HCT116 (cell line): ENCODE data around the gene USP48. TPM values are rescaled to one million over a fixed set of nuclear protein-coding genes. Genes with fewer than 3 reads are reported as not detected.

ENCODE experiments used
- ATAC-seq: fragments of 200-7000 bp; cut with Tn5 transposase; 2 replicates; pipeline ENCODE4 v1.9.1; 2020; ENCODE audit warnings: mild to moderate bottlenecking, moderate library complexity
- BruUV-seq: library from RNA; stranded (reverse); fragments of 400-500 nt; replicated peaks from 2 replicates; lab custom pipeline; 2021; lab: Mats Ljungman, UMichigan
- CTCF ChIA-PET: fragments of 300-600 bp; sonication (Branson Sonifier 250); formaldehyde crosslinking; loops from one replicate; lab custom pipeline; 2021; ENCODE audit warnings: antibody characterized with exemption; lab: Charles Lee
- POLR2A ChIA-PET: fragments of 300-600, 350-600 bp; sonication (Branson Sonifier 250); formaldehyde crosslinking; loops from one replicate; lab custom pipeline; 2021; ENCODE audit warnings: antibody characterized with exemption; lab: Charles Lee
- RAD21 ChIA-PET, 2 experiments: fragments of 300-600 bp; sonication (Branson Sonifier 250); formaldehyde crosslinking; loops; one replicate each; lab custom pipeline; 2023; ENCODE audit warnings: low total read pairs in 2 of 2; ENCODE audit not compliant: uncharacterized antibody in 2 of 2, unreplicated experiment in 2 of 2, low non-redundant PET in 1 of 2; lab: Charles Lee
- DNase-seq: peaks from one replicate; pipeline ENCODE4 v3.0.0-alpha.2; 2010; ENCODE audit warnings: low read depth, low spot score
- H2AFZ ChIP-seq: fragments of 200-600 bp; shearing (Covaris generic), sonication (generic); 2 replicates; pipeline ENCODE4 v1.6.1; 2017; ENCODE audit warnings: low read depth, mixed run types, mixed read lengths, antibody characterized with exemption, low read length; ENCODE audit not compliant: poor library complexity, severe bottlenecking
- H3K27ac ChIP-seq: 2 replicates; pipeline ENCODE4 v1.5.1; 2012; ENCODE audit warnings: low read depth, low read length
- H3K27me3 ChIP-seq: fragments of 200-600 bp; sonication (generic); 2 replicates; pipeline ENCODE4 v1.6.1; 2016; ENCODE audit warnings: mixed run types, low read length, mixed read lengths; ENCODE audit not compliant: insufficient read depth
- H3K36me3 ChIP-seq, 2 experiments: fragments of 200-500 bp in 1 of 2; fragments of 200-600 bp in 1 of 2; sonication (Bioruptor generic) in 1 of 2; sonication (generic) in 1 of 2; 2 replicates each; pipeline versions ENCODE4 v1.5.1 to v1.6.1; 2014 to 2016; ENCODE audit warnings: low read length in 2 of 2, inconsistent platforms in 1 of 2, mixed read lengths in 1 of 2, mixed run types in 1 of 2; ENCODE audit not compliant: insufficient read depth in 2 of 2, control insufficient read depth in 1 of 2
- H3K4me1 ChIP-seq, 2 experiments: fragments of 200-600 bp in 1 of 2; sonication (generic) in 1 of 2; 2 replicates each; pipeline versions ENCODE4 v1.5.1 to v1.6.1; 2012 to 2017; ENCODE audit warnings: low read length in 2 of 2, inconsistent platforms in 1 of 2, mild to moderate bottlenecking in 1 of 2, mixed read lengths in 1 of 2, mixed run types in 1 of 2, moderate library complexity in 1 of 2; ENCODE audit not compliant: insufficient read depth in 2 of 2, control insufficient read depth in 1 of 2
- H3K4me2 ChIP-seq: fragments of 200-600 bp; sonication (generic); 2 replicates; pipeline ENCODE4 v1.6.1; 2017; ENCODE audit warnings: mixed run types, low read length, mixed read lengths
- H3K4me3 ChIP-seq, 2 experiments: fragments of 200-600 bp in 1 of 2; sonication (generic) in 1 of 2; replicated peaks in 1 of 2; 2 replicates each; pipeline ENCODE4 v1.5.1; 2011 to 2016; ENCODE audit warnings: low read length in 2 of 2, control low read depth in 1 of 2, low read depth in 1 of 2, mild to moderate bottlenecking in 1 of 2, mixed read lengths in 1 of 2, mixed run types in 1 of 2
- H3K79me2 ChIP-seq: fragments of 200-600 bp; sonication (generic); 2 replicates; pipeline ENCODE4 v1.6.1; 2017; ENCODE audit warnings: mild to moderate bottlenecking, mixed run types, low read length, moderate library complexity, mixed read lengths; ENCODE audit not compliant: insufficient read depth
- H3K9ac ChIP-seq: fragments of 200-600 bp; sonication (generic); 2 replicates; pipeline ENCODE4 v1.6.1; 2016; ENCODE audit warnings: low read length, mixed read lengths
- H3K9me2 ChIP-seq: fragments of 200-600 bp; sonication (generic), shearing (Covaris generic); 2 replicates; pipeline ENCODE4 v1.6.1; 2017; ENCODE audit warnings: mixed run types, mild to moderate bottlenecking, moderate library complexity; ENCODE audit not compliant: insufficient read depth
- H3K9me3 ChIP-seq, 2 experiments: fragments of 200-500 bp in 1 of 2; fragments of 200-600 bp in 1 of 2; sonication (Bioruptor generic) in 1 of 2; sonication (generic) in 1 of 2; 2 replicates each; pipeline ENCODE4 v1.6.1; 2014 to 2017; ENCODE audit warnings: low read length in 2 of 2, mixed read lengths in 2 of 2, inconsistent platforms in 1 of 2, low read depth in 1 of 2, mild to moderate bottlenecking in 1 of 2, mixed run types in 1 of 2, moderate library complexity in 1 of 2; ENCODE audit not compliant: control insufficient read depth in 1 of 2, insufficient read depth in 1 of 2
- H4K20me1 ChIP-seq: fragments of 200-600 bp; sonication (generic), shearing (Covaris generic); 2 replicates; pipeline ENCODE4 v1.6.1; 2017; ENCODE audit warnings: mixed run types, mild to moderate bottlenecking, moderate library complexity; ENCODE audit not compliant: insufficient read depth
- CBX3 ChIP-seq: IDR thresholded peaks from 2 replicates; pipeline ENCODE4 v1.6.1; 2012; ENCODE audit warnings: low read depth
- CEBPB ChIP-seq: IDR thresholded peaks from 2 replicates; pipeline ENCODE4 v1.6.1; 2012; ENCODE audit warnings: low read depth
- EGR1 ChIP-seq: IDR thresholded peaks from 2 replicates; pipeline ENCODE4 v1.6.1; 2012; ENCODE audit warnings: low read depth
- ELF1 ChIP-seq: IDR thresholded peaks from 2 replicates; pipeline ENCODE4 v1.6.1; 2012; ENCODE audit warnings: low read depth, borderline replicate concordance
- EZH2 ChIP-seq: fragments of 200-600 bp; sonication (generic); IDR thresholded peaks from 2 replicates; pipeline ENCODE4 v1.6.1; 2017; ENCODE audit warnings: antibody characterized with exemption, mixed run types
- EZH2phosphoT487 ChIP-seq: fragments of 200-600 bp; IDR thresholded peaks from 2 replicates; pipeline ENCODE4 v1.6.1; 2018; ENCODE audit warnings: antibody characterized with exemption, borderline replicate concordance
- FOSL1 ChIP-seq: IDR thresholded peaks from 2 replicates; pipeline ENCODE4 v1.6.1; 2012; ENCODE audit warnings: low read depth
- POLR2A ChIP-seq: IDR thresholded peaks from 2 replicates; pipeline ENCODE4 v1.7.0; 2011; ENCODE audit warnings: borderline replicate concordance; ENCODE audit not compliant: insufficient read depth, insufficient read length; ENCODE audit errors: extremely low read depth
- RAD21 ChIP-seq: IDR thresholded peaks from 2 replicates; pipeline ENCODE4 v1.6.1; 2012; ENCODE audit warnings: low read depth, mild to moderate bottlenecking
- SIN3A ChIP-seq: IDR thresholded peaks from 2 replicates; pipeline ENCODE4 v1.6.1; 2012; ENCODE audit warnings: low read depth
- SP1 ChIP-seq: IDR thresholded peaks from 2 replicates; pipeline ENCODE4 v1.6.1; 2012; ENCODE audit warnings: low read depth
- TCF7L2 ChIP-seq: IDR thresholded peaks from 2 replicates; pipeline ENCODE4 v1.7.0; 2011; ENCODE audit warnings: borderline replicate concordance, inconsistent platforms; ENCODE audit not compliant: insufficient read depth, insufficient read length; ENCODE audit errors: extremely low read depth
- YY1 ChIP-seq: IDR thresholded peaks from 2 replicates; pipeline ENCODE4 v1.6.1; 2011; ENCODE audit warnings: low read length, low read depth, moderate library complexity, mild to moderate bottlenecking; ENCODE audit not compliant: insufficient replicate concordance; ENCODE audit errors: extremely low read depth
- ZFX ChIP-seq: fragments of 450-650 bp; IDR thresholded peaks from 2 replicates; pipeline ENCODE4 v1.6.1; 2017
- ZNF274 ChIP-seq: fragments of 200-500 bp; sonication (Bioruptor generic); IDR thresholded peaks from 2 replicates; pipeline ENCODE4 v1.6.1; 2014; ENCODE audit warnings: mild to moderate bottlenecking, low read depth, low read length, inconsistent platforms
- intact Hi-C: fragments of 100-400 bp; cut with micrococcal nuclease; formaldehyde crosslinking; loops from 2 replicates; pipeline ENCODE4 v1.10.0; 2022
- total RNA-seq: library from RNA; stranded (reverse); gene quantifications from one replicate; pipeline ENCODE4 v1.2.1, GENCODE V29; 2021; ENCODE audit not compliant: unreplicated experiment
- TF ChIP-seq, protein P1 (sequence below): IDR thresholded peaks from 2 replicates; pipeline ENCODE4 v1.6.1; 2012
- TF ChIP-seq, protein P2 (sequence below): IDR thresholded peaks from 2 replicates; pipeline ENCODE4 v1.6.1; 2012

Gene USP48
- total RNA-seq, 1 experiment from 2014 or later: 54.8 TPM

DNA sequence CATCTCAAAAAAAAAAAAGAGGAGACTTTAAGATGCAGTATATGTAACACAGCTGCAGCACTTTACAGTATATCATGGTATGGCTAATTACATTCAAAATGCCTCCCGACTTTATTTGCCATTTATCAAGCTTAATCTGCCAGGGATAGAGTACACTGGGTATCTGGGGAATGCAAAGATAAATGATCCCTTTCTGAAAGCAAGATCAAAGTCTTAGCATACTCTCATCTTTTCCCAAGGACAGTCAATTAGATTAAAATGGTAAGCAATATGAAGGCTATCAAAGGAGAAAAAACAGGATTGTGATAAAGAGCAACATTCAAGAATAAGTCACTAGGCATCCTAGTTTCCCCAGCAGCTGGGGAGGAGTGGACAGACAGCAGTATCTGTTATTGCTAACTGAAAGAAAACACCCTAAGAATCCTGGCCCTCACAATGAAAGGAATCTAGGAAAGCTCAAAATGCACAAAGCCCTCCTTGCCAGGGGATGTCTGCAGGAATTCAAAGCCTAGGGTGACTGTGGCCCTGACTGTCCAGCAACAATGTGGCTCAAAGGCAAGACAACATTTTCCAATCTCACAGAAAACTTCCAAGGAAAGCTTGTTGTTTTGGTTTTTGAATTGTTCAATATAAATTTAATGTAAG is 57.1 kb downstream of the USP48 start (continued):
- TF ChIP-seq EGR1 (no peak), ZFX (no peak), SP1 (no peak), ELF1 (no peak), FOSL1 (no peak)
- TF ChIP-seq, protein P1, sequence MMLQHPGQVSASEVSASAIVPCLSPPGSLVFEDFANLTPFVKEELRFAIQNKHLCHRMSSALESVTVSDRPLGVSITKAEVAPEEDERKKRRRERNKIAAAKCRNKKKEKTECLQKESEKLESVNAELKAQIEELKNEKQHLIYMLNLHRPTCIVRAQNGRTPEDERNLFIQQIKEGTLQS: no peak
- TF ChIP-seq, all 23 proteins: peak for 0

DNA sequence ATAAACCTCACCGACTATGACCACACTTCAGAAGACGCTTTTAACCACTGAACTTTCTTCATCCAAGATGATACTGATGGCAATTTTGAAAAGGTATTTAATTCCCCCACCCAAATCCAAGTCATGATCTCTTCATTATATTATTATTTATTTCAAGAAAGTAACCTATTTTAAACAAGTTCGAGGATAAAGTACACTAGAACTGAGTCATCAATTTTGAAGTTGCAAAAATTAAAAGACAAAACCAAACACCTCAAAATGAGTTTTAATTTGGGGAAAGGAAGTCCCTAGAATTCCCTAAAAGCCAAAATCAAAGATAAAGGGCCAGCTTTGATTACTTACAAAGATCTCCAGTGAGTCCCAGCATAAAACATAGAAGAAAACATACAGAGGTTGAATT is 58.4 kb downstream of the USP48 start:
- intact Hi-C loops: no loop called here
- Histone ChIP-seq H3K4me3 (no peak overlapping the region), H3K4me1 (no peaks in the 10 kb centered on the region), H3K36me3 (peaks cover 3 to 12% of the 10 kb centered on the region in 2 experiments; a peak in 3 of 4 replicates), H3K27me3 (no peaks in the 10 kb centered on the region), H3K9me3 (no peaks in the 10 kb centered on the region), H4K20me1 (0 out of 2 replicates have a peak, but pooled peaks cover 4% of the 10 kb centered on the region), H3K4me2 (no peak overlapping the region), H3K79me2 (no peaks in the 10 kb centered on the region), H3K9me2 (no peaks in the 10 kb centered on the region), H3K9ac (no peak overlapping the region), H3K27ac (no peak overlapping the region), H2AFZ (no peak overlapping the region)
- no peak for DNase-seq
- ChIA-PET CTCF (no interaction called here), RAD21 (no interaction called here), POLR2A (no interaction called here)
- ATAC-seq: no peak
- no TSS peak for BruUV-seq
- TF ChIP-seq POLR2A (no peak), FOSL1 (no peak)
- TF ChIP-seq, protein P2, sequence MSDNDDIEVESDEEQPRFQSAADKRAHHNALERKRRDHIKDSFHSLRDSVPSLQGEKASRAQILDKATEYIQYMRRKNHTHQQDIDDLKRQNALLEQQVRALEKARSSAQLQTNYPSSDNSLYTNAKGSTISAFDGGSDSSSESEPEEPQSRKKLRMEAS: no peak

DNA sequence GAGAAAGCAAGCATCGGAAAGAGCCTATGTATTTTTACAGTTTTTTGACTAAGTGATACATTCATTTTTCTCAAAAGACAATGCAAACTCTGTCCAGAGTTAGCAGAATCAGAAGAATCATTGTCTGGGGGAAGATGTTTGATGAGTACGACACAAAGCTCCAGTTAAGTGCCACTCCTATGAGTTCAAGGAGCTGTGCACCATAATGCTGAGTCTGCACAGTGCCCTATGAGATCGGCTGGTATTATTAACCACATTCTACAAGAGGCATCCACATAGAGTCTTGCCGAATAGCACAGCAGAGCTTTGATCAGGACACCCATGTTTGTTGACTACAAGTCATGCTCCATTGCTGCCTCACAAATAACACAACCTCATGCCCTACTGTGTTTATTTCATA is 58.9 kb downstream of the USP48 start:
- H3K9me2 ChIP-seq: no peaks in the 10 kb centered on the region
- BruUV-seq: no TSS peak
- no peaks in the 10 kb centered on the region for H3K79me2 ChIP-seq
- ChIA-PET RAD21 (no interaction called here), POLR2A (no interaction called here), CTCF (no interaction called here)
- no peak overlapping the region for H3K9ac ChIP-seq
- H3K4me2 ChIP-seq: no peak overlapping the region
- no peak overlapping the region for H2AFZ ChIP-seq
- peaks cover 6 to 12% of the 10 kb centered on the region in 2 experiments; a peak in 3 of 4 replicates for H3K36me3 ChIP-seq
- H4K20me1 ChIP-seq: 0 out of 2 replicates have a peak, but pooled peaks cover 4% of the 10 kb centered on the region
- H3K27me3 ChIP-seq: no peaks in the 10 kb centered on the region
- no peaks in the 10 kb centered on the region for H3K9me3 ChIP-seq
- intact Hi-C loops: no loop called here
- no peak for TF ChIP-seq YY1
- no peak for TF ChIP-seq CEBPB
- TF ChIP-seq EZH2phosphoT487: no peak
- TF ChIP-seq SP1: no peak
- TF ChIP-seq ZNF274: no peak
- TF ChIP-seq RAD21: no peak
- no peak for TF ChIP-seq ZFX
- TF ChIP-seq TCF7L2: no peak
- no peak for TF ChIP-seq FOSL1
- no peak for TF ChIP-seq CBX3
- no peak for TF ChIP-seq EZH2
- TF ChIP-seq, protein P2: no peak
- TF ChIP-seq SIN3A: no peak
- TF ChIP-seq POLR2A: no peak
- TF ChIP-seq, protein P1: no peak
- TF ChIP-seq, all 23 proteins: peak for 0
- Histone ChIP-seq H3K27ac (no peak overlapping the region), H3K4me3 (no peak overlapping the region), H3K4me1 (no peaks in the 10 kb centered on the region)
- no peak for DNase-seq
- ATAC-seq: no peak
